ENCODE data around the gene PLA2R1.

The PLA2R1 gene

GRCh38 chr2:160062292-160063005 is at the start of gene PLA2R1:
TSS of gene PLA2R1 (minus strand) at chr2:160062615. CDS start at chr2:160062403, 212 bp downstream.
- no peak for DNase-seq

GRCh38 chr2:160110674-160111239 is 48.3 kb upstream of the PLA2R1 start:
- no peak for DNase-seq

DNA sequence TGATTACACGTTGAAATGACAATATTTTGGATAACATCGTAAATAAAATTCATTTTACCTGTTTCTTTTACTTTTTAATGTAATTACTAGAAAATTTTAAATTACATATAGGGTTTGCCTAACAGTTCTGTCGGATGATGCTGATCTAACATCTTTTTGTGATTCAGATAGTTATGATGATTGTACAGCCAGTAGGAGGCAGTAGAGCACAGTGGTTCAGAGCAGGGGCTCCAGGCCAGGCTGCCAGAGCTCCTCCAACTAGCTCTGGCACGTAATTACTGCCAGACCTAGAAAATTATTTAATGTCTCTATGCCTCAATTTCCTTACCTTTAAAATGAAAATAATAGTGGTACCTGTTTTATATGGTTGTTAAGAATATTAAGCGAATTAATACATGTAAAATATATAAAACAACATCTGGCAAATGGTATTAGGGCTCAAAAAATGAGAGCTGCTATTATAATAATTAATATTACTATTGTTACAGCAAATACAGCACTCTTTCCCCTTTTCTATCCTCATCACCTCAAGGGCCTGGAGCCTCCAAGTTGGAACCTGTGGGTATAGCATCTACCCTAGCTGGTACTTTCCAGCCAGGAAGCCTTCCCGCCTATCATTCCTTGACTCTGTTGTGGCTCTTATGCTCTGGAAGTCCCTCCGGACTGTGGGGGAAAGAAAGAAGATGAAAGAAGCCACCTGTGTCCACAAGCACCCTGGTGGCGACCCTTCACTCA is 47.7 kb upstream of the PLA2R1 start:
- peak; percentile 4 for DNase-seq

GRCh38 chr2:160109243-160109642 is 46.8 kb upstream of the PLA2R1 start:
- no peak for DNase-seq

DNA sequence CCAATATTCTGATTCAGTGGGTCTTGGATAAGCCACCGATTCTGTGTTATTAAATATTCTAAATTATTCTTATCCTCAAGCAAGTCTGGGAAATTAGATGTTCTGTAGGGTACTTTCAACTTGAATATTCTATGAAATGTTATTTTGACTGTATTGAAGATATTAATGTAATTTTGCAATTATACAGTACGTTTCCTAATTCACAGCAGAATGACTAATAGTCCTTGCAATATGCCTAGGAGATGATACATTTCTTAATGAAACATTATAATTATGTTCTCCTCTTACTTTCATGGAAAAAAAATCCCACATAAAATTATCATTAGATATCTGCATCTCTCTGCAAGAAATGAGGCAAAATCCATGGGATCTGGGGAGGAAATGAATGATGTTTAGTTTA is 46.2 kb upstream of the PLA2R1 start:
- no peak for DNase-seq

GRCh38 chr2:160105366-160105765 is 43.0 kb upstream of the PLA2R1 start:
- no peak for DNase-seq

GRCh38 chr2:160104115-160104514 is 41.7 kb upstream of the PLA2R1 start:
- DNase-seq, result no peak

DNA sequence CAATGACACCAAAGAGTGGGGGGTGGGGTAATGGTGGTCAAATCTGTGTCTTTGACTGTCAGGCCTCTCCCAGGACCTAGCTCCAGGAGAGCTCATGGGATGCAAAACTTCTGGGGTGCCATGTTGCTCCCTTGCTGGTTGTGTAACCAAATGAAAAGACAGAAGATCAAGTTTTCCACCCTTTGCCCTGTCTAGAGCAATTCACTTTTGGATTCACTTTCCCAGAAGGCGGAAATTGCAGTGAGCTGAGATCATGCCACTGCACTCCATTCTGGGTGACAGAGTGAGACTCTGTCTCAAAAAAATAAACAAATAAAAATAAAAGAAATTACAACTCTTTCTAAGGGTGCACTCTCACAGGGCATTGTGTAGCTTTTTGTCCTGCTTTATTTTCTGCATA is 34.9 kb upstream of the PLA2R1 start:
- DNase-seq, result no peak

DNA sequence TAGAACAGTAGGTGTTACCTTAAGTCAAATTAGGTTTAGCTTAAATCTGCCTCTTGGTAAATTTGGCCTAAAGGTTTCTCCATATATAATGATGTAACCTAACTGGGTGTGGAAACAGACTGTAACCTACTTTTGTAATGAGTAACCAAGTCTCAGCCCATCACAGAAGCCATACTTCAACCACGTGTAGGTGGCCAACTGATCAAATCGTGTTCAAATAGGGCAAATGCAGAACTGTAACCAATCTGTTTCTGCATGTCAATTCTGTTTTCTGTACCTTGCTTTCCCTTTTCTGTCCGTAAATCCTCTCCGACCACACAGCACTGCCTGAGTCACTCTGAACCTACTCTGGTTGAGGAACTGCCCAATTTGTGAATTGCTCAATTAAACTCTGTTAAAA is 34.0 kb upstream of the PLA2R1 start:
- DNase-seq, result no peak

GRCh38 chr2:160092445-160092844 is 30.0 kb upstream of the PLA2R1 start:
- DNase-seq, result no peak

- DNase-seq, result no peak
These were observed 29.0 kb upstream of the PLA2R1 start for GRCh38 chr2:160091381-160091780.

GRCh38 chr2:160087854-160088745 is 25.7 kb upstream of the PLA2R1 start:
- DNase-seq, result no peak

GRCh38 chr2:160085662-160086061 is 23.2 kb upstream of the PLA2R1 start:
- DNase-seq, result no peak

DNA sequence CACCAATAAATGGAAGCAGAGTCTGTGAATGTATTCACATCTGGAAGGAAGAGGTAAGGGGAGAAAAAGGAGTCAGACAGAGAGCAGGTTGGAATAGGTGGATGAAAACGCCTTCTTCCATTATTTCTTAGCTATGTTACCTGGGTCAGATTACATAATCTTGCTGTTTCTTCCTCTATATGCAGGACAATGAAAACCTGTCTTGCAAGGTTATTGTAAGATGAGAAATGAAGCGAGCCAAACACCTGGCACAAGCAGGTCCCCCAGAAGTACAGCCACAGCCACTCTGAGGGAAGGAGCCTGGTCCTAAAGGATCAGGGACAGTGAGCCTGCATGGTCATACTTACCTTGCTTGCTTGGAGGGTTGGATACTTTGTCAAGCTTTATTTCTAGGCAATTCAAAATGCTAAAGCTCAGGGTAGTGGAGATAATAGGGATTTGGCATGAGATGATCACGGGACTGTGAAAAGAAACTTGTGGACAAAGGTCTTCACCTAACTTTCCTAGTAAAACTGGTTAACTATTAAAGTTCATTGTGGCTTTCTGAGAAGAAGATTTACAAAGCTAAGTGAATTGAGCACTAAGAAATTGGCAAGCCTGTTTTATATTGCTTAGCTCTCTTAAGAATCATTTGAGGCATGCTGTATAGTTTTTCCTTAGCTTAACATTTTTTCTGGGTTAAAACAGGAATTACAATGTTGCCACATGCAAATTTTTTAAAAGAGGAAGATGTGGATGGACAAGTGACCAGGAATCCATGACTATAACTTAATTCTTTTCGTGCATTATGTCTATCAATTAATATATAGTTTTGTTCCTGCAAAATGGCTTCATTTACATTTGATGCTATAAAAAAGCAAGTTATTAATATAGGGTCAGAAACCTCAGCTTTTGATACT is 15.7 kb upstream of the PLA2R1 start:
- no peak for DNase-seq

GRCh38 chr2:160076914-160077313 is 14.5 kb upstream of the PLA2R1 start:
- DNase-seq, result no peak

DNA sequence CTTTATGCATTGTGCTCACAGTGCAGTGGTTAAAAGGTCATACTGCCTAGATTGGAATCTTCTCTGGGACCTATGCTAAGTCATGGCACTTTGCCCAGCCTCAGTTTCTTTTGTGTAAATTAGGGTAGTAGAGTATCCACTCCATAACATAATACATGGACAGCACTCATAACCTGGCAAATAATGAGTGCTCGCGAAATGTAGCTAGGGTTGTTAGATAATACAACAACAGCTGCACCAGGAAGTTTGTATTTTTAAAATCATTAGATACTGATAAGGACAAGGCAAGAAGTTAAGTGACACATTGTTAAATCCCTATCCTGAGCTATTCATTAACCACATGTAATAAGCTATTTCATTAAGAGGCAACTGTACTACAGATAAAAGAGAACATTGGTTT is 13.8 kb upstream of the PLA2R1 start:
- DNase-seq, result no peak

- no peak for DNase-seq
These were observed 12.8 kb upstream of the PLA2R1 start for GRCh38 chr2:160075171-160075570.

DNA sequence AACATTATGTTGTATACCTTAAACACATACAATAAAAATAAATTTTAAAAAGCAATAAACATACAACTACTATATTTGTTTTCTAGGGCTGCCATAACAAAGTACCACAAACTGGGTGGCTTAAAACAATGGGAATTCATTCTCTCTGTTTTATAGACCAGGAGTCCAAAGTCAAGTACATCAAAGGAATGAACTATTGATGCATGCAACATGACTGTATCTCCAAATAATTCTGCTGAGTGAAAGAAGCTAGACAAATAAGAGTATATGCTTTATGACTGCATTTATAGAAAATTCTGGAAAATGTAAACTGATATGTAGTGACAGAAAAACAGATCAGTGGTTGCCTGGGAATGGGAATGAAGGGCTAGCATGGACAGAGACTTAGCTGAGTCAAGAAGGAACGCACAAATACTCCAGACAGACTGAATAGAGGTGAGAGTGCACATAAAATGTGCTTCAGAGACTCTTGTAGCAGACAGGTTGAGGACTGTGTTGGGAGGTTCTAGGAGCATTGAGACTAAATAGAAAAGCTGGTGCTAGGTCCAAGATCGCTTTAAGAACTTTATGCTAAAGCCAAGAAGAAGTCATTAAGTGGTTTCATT is 11.0 kb upstream of the PLA2R1 start:
- no peak for DNase-seq

DNA sequence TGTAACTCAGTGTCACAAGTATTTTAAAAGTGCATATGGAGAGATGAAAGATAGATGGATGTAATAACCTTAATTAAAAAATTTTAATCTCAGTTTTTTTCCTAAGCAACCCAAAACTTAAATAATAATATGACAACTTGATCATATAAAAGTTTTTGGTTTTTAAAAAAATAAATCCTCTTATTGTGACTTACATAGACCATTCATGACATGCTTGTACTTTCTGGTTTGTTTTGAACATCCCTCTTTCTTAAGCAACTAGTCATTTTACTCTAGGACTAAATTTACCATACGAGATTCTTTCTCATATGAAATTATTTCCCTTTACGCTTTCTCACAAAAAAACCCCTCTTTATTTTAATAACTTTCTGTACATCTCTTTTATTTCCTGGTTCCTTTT is 6.5 kb upstream of the PLA2R1 start:
- DNase-seq, result no peak

DNA sequence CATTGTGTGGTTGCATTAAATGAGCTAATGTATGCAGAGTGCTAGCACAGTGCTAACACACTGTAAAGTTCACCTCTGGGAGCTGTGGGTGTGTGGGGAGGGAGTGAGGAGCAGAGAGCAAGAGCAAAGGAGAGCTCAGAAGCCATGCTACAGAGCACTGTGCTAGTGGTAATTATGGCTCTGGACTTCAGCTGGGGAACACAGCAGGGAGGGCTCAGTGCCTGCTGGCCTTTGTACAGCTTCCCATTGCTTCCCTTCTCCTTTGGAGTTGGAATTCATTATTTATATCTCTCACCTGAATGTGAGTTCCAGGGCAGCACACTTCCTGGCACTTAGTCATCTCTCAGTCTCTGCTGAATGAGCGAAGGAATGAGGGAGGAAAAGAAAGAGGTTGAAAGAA is 2.5 kb upstream of the PLA2R1 start:
- DNase-seq, result no peak

DNA sequence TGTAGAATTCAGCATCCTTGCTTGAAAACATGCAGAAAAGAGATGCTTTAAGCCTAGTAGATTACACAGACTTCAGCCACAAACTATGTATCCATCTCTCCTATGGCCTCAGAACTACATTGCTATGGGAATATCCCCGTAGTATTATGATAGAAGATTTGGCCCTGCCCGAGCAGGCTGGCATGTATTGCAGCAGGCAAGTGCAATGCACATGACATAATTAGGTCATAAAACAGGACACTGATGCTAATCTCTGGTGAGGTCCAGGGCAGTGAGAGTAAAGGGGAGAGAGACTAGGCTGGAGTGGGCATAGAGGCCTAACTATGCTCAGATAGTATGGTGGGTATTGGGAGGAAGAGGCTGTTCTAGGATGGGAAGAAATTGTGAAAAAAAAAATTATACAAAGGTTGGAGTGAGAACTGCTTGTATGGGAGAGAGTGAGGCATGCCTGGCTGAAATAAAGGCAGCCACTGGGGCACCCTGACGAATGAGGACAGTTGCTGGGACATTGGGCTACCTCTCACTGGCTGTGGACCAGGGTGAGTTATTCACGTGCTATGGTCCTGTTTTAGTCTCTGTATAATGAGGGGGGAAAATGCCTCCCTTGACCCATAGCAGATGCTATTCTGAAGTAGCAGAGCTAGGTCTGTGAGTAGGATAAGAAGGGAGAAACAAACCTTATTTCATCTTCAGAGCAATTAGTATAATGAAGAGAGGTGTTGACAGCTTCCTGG is 1.6 kb upstream of the PLA2R1 start:
- no peak for DNase-seq

Measured in NCI-H146 (cell line).